Inflammatory macrophage treated with lipopolysaccharide for 1 hour (primary cell): ENCODE measurements around the gene INF2.

Experiments
- DNase-seq, 2 donors: peaks; one replicate each; pipeline ENCODE4 v3.0.0-alpha.2; 2020 to 2022

The INF2 gene

DNA sequence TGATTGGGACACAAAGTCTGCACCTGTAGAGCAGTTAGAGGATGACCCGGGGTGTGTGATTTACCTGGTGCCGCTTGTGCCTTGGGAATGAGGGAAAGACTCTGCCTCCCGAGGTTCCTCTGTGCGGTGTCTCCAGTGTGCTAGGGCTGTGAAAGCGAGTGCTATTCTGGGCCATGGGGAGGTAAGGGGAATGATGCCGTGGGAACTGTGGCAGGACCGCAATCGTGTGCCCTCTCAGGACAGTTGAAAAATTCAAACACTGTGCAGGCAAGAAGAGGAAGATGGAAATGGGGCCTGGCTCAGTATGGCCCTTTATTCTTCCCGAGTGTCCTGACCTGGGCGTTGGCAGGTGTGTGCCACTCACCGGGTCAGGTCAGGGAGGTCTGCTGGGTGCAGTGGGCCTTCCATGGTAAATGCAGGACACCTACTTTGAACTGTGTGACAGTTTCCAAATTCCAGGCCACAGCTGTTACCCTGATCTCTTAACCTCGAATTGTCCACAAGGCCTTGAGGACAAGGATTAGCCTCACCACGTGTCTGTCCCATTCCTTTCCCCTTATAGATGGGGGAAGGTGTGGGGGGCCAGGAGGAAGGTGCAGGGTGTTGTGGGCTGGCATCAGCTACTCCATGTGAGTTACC is 64.9 kb downstream of the INF2 start:
- no peak for DNase-seq

GRCh38 chr14:104755621-104756020 is 66.2 kb downstream of the INF2 start:
- DNase-seq, result no peak

DNA sequence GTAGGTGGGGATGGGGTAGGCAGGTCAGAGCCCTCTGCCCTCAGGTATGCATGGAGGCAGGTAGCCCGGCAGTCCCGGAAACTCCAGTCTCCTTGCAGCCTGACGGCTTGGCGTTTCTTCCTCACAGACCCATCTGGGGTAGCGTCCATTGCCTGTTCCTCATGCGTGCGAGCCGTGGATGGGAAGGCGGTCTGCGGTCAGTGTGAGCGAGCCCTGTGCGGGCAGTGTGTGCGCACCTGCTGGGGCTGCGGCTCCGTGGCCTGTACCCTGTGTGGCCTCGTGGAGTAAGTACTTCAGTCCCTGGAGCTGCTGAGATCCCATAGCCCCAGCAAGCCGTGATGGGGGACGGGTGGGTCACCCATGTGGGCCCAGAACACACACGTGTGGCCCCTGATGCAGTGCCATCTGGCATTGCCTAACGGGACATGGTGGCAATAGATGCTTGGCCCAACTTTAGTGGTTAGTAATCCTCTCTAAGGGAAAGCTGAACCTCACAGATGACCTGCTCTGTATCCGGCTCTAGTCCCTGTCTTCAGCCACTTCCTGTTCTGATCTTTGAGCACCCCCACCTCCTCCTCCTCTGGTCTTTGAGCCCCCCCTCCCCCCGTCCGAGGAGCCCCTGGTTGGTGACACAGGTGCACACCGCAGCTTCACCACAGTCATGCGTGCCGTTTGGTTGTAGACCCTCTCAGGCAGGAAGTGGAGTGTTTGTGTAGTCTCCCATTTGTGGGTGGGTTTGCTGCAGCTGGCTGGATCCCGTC is 67.2 kb downstream of the INF2 start:
- DNase-seq, result no peak

DNA sequence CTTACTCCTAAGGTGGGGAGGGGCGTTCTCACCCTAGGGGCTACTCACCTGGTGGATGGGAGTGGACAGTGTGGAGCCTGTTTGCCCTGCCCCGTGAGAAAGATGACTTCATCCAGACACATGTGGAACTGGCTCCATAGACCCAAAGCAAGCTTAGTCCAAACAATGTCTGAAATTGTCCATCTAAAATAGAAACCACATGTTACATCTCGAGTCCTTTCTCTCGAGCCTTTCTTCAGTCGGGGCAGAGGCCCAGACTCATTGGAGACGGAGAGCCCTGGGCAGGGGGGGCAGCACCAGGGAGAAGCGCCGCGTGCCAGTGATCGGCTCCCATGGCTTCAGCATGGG is 67.8 kb downstream of the INF2 start:
- no peak for DNase-seq

DNA sequence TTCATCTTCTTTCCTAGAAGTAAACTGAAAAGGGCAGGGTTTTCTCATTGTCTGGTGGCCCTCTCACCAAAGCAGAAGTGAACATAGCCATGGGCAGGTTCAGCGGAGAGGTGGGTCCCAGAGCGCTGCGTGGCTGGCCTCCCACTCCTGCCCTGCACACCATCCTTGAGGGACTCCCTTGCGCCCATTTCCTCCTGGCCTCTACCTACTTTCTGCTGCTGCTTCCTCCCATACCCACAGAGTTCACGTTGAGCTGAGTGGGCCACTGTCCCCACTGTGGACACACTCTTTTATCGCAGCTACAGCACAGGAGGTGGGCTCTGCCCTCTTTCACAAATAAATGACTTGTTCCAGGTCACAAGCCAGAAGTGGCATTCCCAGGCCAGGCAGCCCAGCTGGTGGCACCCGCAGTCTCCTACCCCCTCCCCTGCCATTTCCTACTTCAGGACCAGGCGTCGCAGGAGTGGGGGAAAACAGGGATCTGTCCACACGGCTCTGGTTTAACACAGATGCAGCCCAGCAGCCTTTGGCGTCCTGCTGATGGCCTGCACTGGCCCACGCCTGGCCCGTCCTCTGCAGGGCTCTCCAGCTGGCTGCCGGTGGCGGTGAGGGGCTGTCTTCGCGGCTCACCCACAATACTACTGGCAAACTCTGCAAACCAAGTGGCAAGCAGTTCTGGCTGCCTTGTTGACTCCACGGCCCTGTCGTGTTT is 68.4 kb downstream of the INF2 start:
- no peak for DNase-seq

- DNase-seq, result no peak
These were observed 69.9 kb downstream of the INF2 start for GRCh38 chr14:104758981-104759969.

- DNase-seq, result no peak
These were observed 76.1 kb downstream of the INF2 start for GRCh38 chr14:104765517-104765916.

DNA sequence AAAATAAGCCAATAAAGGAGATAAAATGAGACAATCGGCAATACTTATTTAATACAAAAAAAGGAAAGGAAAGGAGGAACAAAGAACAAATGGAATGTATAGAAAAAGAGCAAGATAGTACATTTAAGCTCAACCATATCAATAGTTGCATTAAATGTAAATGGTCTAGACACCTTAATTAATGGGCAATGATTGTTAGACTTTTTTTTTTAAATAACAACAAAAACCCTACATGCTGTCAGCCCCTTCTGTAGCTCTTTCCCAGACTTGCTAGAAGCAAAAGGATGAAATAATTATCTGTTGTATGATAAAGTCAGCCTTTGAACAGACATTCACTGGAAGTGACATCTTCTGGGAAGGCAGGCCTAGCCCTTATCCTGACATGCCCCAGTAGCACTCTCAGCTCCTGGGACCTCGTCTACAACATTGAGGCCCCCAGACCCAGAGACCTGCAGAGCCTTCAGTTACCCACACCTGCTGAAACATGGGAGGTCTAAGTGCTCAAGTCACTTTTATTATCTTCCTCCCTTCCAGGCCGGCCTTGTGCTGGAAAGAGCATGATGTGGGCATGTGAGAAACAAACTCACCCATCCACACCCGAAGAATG is 76.9 kb downstream of the INF2 start:
- no peak for DNase-seq

DNA sequence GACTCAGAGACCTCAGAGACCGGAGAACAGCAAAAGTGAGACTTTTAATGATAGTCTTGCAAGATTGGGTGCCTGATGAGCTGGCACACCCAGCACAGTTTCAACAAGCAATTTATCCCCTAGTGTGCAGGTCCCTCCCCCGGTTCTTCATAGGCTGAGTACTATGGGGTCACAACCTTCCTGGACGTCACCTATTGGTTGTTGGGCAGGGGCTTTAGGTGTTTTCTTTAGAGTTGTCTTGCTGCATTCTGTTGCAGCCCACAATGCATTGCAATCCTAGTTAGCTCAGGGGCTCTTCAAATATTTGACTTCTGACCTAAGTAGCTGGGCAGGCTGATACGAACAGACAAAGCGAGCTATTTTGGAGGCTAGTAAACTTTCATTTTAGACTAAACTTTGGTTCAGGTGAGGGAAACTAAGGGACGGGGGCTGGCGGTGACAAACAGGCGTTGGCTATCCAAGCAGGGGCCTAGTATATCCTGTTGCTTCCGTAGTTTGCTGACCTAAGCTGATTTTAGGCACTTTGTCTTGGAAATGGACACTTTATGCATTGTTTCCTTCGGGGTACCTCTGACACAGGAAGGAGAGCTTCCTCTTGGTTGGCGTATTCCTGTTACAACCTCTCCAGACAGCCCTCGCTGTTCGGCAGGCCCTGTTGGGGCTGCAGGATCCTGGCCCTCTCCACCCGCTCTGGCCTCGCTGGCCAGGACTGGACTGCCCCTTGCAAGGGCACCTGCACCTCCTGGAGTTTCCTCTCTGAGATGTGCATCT is 77.6 kb downstream of the INF2 start:
- DNase-seq, result no peak

GRCh38 chr14:104767634-104767918 is 78.2 kb downstream of the INF2 start:
- no peak for DNase-seq

- DNase-seq, result peak; percentile 62 to 97
These were observed 79.3 kb downstream of the INF2 start for GRCh38 chr14:104768437-104769323.

- no peak for DNase-seq
These were observed 80.1 kb downstream of the INF2 start for GRCh38 chr14:104769324-104770071.

GRCh38 chr14:104770072-104770579 is 80.7 kb downstream of the INF2 start:
- DNase-seq, result no peak

- DNase-seq, result peak in 1 of 2 donors; percentile 14
These were observed 81.4 kb downstream of the INF2 start for GRCh38 chr14:104770851-104771272.

- DNase-seq, result no peak
These were observed 82.0 kb downstream of the INF2 start for GRCh38 chr14:104771374-104771773.
